ENCODE measurements around the gene FMN1. TPM values are rescaled to one million over a fixed set of nuclear protein-coding genes. Genes with fewer than 3 reads are reported as not detected.

Gene FMN1
- total RNA-seq, 2 donors from 2014 or later, result 13.7 to 17.1 TPM

DNA sequence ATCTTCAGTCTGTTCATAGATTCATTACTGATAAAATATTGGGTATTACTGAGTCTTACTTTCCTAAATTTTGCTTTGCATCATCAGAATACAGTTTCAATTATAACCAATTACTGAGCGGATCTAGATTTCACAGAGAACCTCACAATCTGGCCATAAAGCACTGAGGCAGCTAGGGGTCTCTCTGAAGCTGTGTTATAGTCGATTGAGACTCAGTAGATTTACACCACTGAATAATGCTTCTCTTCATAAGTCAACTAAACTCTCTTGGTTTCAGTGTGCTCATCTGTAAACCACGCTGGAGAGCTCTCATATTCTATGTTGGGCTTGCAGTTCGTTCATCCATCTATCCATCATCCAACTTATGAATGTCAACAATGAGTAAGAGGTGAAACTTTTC is 296.1 kb downstream of the FMN1 start:
- DNase-seq (no peak), ATAC-seq (no peak)
- Histone ChIP-seq H3K4me1 (peaks cover 20% of the 10 kb centered on the region), H3K36me3 (replicated peaks in 1 of 2; ENCODE audit: insufficient read depth in 1 of 2, low read depth in 2 of 2) (no peaks in the 10 kb centered on the region), H3K9me3 (no peaks in the 10 kb centered on the region), H3K27me3 (no peaks in the 10 kb centered on the region), H3K4me3 (no peak overlapping the region), H3K27ac (no peak overlapping the region)
- intact Hi-C loops (cut with DNase I), result no loop called here
- TF ChIP-seq CTCF (IDR thresholded peaks at IDR 0.05) (no peak), POLR2A (IDR thresholded peaks at IDR 0.05) (no peak)
- 90 to 93% methylated on average over 4 of the region's 4 CpGs for WGBS, 2 donors

- H3K27me3 ChIP-seq, result no peaks in the 10 kb centered on the region
- no peaks in the 10 kb centered on the region for H3K36me3 ChIP-seq (replicated peaks in 1 of 2; ENCODE audit: insufficient read depth in 1 of 2, low read depth in 2 of 2)
- no peak overlapping the region for H3K27ac ChIP-seq
- no peaks in the 10 kb centered on the region for H3K4me1 ChIP-seq
- no peaks in the 10 kb centered on the region for H3K9me3 ChIP-seq
- intact Hi-C loops (cut with DNase I), result no loop called here
- no peak for ATAC-seq
- DNase-seq, result no peak
- no peak for TF ChIP-seq POLR2A (IDR thresholded peaks at IDR 0.05)
- no peak for TF ChIP-seq CTCF (IDR thresholded peaks at IDR 0.05)
- H3K4me3 ChIP-seq, result no peak overlapping the region
Observed at GRCh38 chr15:32893421-32893820, 301.1 kb downstream of the FMN1 start.

DNA sequence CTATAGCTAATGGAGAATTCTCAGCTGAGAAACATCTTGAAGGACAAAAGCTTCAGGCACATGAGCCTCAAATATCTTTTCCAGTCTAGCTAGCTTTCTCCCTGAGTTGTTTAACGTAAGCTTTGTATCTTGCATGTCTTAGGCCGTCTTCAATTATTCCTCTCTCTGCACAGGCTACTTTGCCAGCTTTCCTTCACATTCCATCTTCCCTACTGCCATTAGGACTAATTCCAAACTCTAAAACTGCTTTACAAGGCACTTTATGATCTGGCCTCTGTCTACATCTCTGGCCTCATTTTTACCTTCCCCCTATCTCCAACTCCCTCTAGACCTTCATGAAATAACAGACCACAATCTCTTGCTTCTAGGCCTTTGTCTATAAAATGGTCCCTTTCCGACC is 305.3 kb downstream of the FMN1 start:
- ATAC-seq (no peak), DNase-seq (no peak)
- intact Hi-C loops (cut with DNase I), result no loop called here
- 82 to 88% methylated on average over 3 of the region's 3 CpGs for WGBS, 2 donors
- no peak overlapping the region for H3K4me3 ChIP-seq
- no peak overlapping the region for H3K27ac ChIP-seq
- H3K4me1 ChIP-seq, result no peaks in the 10 kb centered on the region
- no peaks in the 10 kb centered on the region for H3K9me3 ChIP-seq
- no peak for TF ChIP-seq CTCF (IDR thresholded peaks at IDR 0.05)
- no peak for TF ChIP-seq POLR2A (IDR thresholded peaks at IDR 0.05)
- no peaks in the 10 kb centered on the region for H3K36me3 ChIP-seq (replicated peaks in 1 of 2; ENCODE audit: insufficient read depth in 1 of 2, low read depth in 2 of 2)
- H3K27me3 ChIP-seq, result no peaks in the 10 kb centered on the region

DNA sequence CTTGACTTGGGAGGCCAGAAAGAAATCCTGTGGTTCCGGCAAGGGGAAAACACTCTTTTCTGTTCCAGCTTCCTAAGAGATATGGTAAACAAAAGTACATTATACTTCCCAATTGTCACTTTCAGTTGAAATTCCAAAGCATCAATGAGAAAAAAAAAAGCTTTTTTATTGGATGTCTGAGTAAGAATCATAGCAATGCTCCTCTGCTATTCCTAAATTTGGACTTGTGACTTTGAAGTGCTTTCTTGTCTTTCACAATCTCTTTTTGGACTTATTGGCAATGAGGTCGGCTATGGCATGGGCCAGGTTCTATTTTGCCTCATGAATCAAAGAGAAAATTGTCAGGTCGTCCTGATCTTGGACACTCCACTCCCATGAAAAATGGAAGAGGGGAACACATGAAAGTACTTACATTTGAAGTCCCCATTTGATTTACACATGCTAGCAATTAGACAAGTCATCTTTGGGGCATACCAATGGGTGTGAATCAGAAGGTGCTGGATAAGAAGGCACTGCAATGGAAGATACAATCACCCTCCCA is 306.2 kb downstream of the FMN1 start:
- ATAC-seq (no peak), DNase-seq (no peak)
- no peak for TF ChIP-seq CTCF (IDR thresholded peaks at IDR 0.05)
- no peak for TF ChIP-seq POLR2A (IDR thresholded peaks at IDR 0.05)
- H3K9me3 ChIP-seq, result no peaks in the 10 kb centered on the region
- no peaks in the 10 kb centered on the region for H3K27me3 ChIP-seq
- H3K4me1 ChIP-seq, result no peaks in the 10 kb centered on the region
- H3K27ac ChIP-seq, result no peak overlapping the region
- intact Hi-C loops (cut with DNase I), result no loop called here
- no peak overlapping the region for H3K4me3 ChIP-seq
- no peaks in the 10 kb centered on the region for H3K36me3 ChIP-seq (replicated peaks in 1 of 2; ENCODE audit: insufficient read depth in 1 of 2, low read depth in 2 of 2)
- WGBS, 2 donors, result 84 to 91% methylated on average over 3 of the region's 3 CpGs

GRCh38 chr15:32887090-32887489 is 307.4 kb downstream of the FMN1 start:
- no peak for TF ChIP-seq CTCF (IDR thresholded peaks at IDR 0.05)
- TF ChIP-seq POLR2A (IDR thresholded peaks at IDR 0.05), result no peak
- no peak overlapping the region for H3K27ac ChIP-seq
- no peaks in the 10 kb centered on the region for H3K27me3 ChIP-seq
- H3K9me3 ChIP-seq, result no peaks in the 10 kb centered on the region
- no peaks in the 10 kb centered on the region for H3K4me1 ChIP-seq
- no peak for DNase-seq
- no peaks in the 10 kb centered on the region for H3K36me3 ChIP-seq (replicated peaks in 1 of 2; ENCODE audit: insufficient read depth in 1 of 2, low read depth in 2 of 2)
- intact Hi-C loops (cut with DNase I), result no loop called here
- WGBS, 2 donors, result 85 to 92% methylated on average over 4 of the region's 4 CpGs
- no peak overlapping the region for H3K4me3 ChIP-seq
- no peak for ATAC-seq

Data from body of pancreas (tissue), 4 donors.